GM18502 (cell line): ENCODE measurements around the gene TRIM40.
A peak's percentile ranks its signal among the peaks of the same experiment; 100 is the strongest.
"Not testable (repeated sequence)": the region's sequence is repeated elsewhere in the genome, so short reads cannot be mapped to it uniquely, and the experiment has no call there.

ENCODE experiments used
- ATAC-seq: cut with Tn5 transposase; IDR thresholded peaks from one replicate; pipeline ENCODE4 v1.9.1; 2021; ENCODE audit warnings: mild to moderate bottlenecking; ENCODE audit not compliant: unreplicated experiment, poor library complexity

The TRIM40 gene

DNA sequence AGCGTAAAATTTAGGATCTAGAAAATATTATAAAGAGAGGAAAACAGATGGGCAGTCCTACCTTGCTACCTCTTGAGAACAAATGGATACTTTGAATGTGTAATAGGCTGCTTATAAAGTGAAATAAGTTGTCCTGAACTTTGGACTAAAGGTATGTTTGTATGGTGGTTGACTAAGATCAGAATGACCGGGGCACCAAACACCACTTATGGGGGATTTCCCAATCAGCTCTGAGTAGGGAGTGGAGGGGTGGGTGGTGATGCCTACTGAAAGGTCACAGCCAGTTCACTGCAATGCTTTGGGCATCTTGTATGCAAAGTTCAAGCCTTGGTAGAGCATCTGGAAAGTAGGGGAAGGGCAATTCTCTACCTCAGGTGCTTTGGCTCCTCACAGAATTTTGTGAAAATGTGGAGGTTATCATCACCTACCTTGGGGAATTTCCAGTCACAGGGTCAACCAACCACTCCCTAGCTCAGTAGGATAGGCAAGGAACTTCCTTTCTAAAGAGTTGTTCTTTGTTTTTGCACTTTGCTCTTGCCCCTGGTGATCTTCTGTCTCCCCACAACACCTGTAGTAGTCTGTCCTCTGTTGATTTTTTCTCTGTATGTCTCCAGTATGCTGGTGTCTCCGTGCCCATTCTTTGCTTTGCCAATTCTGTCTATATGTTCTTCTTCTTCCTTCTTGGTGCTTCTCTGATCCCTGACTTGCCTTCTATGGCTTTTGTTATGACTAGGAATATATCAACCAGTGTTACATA is 22.8 kb upstream of the TRIM40 start, which contains the start of gene TRIM31:
TRIM31 (minus strand) TSS at position 88 of the 757 bp plus-strand sequence. CDS start 285 bp downstream, outside the sequence.
- no peak for ATAC-seq

DNA sequence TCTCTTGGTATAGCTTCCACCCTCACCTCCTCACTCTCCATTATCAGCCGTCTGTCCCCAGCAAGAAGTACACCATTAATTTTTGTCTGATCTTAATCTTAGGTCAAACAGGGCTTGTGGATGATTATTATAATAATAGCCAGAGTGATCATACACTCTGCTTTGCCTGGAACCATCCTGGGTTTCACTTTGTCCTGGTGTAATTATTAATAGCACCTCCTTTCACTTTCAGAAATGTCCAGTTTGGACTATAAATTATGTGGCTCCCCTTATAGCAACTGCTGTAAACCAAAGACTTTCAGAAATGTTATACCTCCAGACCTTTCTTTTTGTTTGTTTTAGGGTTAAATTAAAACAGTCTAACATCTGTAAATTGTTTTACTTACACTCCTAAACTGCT is 22.1 kb upstream of the TRIM40 start:
- no peak for ATAC-seq

DNA sequence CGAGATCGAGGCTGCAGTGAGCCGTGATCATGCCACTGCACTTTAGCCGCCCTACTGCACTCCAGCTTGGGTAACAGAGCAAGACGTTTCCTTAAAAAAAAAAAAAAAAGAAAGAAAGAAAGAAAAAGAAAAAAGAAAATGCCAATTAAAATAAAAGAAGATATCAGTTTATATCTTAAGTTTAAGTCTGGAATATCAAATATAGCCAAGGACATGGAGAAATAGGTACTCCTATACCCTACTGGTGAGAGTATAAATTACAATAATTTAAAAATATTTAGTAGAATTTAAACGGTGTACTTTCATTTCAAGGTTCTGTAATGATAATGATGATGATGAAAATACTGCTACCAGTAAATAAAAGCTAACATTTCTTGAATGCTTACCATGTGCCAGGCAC is 19.2 kb upstream of the TRIM40 start:
- ATAC-seq = no peak

DNA sequence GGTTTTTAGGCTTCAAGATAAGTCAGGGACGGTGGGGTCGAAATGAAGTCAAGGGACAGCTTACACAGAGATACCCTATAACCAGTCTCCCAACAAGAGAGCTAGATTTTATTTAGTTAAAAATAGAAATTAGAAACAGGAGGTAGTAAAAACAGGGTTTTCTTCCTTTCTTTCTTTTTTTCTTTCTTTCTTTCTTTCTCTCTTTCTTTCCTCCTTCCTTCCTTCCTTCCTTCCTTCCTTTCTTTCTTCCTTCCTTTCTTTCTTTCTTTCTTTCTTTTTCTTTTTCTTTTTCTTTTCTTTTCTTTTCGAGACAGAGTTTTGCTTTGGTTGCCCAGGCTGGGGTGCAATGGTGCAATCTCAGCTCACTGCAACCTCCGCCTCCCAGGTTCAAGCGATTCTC is 17.2 kb upstream of the TRIM40 start:
- ATAC-seq = not testable (repeated sequence)

DNA sequence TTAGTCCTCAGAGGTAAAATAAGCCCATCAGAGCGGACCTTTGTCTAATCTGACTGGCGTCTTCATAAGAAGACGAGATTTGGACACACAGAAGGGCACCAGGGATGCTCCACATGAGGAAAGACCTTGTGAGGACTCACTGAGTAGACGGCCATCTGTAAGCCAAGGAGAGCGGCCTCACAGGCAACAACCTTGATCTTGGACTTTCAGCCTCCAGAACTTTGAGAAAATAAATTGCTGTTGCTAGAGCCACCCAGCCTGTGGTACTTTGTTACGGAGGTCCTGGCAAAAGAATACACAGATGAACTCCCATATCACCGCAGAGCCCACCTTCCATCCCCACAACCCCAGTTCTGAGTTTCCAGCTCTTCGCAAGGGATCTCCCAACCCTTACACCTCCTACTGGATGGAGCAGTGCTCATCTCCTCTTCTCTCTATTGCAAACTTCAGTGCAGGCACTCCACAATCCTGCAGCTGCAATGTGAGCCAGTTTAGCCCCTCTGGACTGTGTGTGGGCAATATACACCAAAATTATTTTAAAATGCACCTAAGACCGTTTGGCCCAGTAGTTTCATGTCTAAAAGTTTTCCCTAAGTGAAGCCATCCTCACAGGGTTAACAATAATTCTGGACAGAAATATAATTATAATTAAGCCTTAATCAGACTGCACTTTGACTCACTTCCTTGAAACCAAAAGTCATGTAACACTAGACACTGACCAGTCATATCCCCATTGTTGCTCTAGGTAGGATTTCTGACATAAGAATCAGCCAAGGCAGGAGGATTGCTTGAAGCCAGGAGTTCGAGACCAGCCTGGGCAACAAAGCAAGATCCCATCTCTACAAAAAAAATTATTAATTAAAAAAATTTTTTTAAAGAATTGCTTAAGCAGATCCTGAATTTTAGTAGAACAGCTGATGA is 14.2 kb upstream of the TRIM40 start:
- no peak for ATAC-seq

DNA sequence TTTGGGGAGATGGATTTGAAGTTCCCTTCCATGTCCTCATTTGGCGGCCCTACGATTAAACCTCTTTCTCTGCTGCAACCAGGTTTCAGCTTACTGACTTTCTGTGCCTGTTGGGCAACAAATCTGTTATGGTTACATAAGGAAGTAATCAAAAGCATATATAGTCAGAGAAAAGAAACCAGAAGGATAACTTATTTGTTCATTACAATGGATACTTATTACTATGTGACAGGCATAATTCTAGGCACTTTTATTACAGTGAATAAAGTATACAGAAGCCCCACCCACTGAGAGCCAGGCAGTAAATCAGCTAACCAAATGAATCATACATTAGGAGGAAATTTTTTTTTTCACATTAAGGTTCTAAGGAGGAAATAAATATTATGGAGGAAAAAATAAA is 13.4 kb upstream of the TRIM40 start:
- ATAC-seq = no peak

DNA sequence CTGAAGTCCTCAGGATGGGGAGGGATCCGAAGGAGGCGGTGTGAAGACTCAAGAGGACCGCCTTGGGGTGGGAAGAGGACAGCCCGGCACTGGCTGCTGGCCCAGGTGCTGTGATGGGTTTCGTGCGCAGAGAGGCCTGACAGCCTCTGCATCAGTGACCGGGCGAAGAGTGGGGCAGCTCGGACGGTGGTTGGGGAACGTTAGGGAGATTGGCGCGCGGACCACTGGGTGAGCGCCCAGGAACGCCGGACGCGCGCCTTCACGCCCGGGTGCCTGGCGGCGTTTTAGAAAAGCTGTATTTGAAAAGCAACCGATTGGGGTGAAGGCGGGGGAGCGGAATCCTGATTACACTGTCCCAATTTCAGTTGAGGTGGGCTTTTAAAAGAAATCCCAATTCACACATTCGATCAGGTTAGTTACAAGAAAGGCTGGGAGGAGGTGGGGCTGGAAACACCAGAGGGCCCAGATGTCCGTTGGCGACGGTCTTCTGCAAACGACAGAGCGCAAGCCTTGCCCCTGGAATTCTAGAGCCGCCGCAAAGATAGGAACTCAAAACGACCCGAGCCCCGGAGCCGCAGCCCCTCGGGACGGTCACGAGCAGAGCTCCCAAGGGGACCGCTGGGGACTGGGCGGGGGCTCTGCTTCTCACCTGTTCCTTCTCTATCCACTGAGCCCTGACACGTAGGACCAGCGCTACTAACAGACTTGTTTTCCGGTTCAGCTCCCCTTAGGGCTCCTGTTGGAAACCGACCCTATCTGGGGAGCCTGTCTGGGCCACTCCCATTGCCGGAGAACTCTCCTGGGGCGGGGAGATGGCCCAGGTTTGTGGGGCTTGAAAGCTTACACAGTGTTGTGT is 8.5 kb upstream of the TRIM40 start:
- no peak for ATAC-seq

DNA sequence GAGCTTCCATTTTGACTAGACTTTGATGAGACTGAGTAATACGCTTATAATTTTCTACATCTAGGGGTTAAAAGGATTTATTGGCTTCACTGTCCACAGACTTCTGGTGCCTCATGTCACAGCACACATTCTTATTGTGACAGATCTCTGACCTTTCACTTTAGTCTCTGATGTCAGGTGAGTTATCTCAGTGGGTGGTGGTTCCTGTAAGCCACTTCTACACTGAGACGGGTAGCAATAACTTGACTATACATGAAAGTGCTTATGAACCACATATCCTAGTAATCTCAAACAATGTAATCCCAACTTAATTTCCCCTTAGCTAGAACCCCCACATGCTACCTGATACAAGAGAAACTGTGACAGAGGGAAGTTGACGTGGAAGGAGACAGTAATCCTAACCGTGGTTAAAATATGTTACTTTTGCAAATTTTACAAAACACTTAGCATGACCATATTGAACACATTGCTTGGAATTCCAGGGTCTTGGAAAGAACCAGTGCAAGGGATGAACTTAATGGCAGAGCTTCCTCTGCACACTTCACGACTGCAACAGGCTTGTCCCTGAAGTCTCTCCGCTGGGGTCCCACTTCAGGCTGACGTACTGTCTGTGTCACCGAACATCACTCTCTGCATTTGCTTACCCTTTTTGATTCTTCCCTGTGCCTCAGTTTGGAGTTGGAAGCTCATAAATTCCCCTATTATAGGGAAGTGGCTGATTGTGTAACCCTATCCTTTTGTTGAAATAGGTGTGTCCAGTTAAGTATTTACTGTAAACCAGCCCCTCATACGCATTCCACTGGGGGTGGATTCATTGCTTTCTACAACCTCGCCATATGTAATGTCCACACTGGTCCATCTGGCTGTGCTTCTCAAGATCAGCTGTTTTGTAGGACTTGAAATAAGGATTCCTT is 6.4 kb upstream of the TRIM40 start:
- ATAC-seq = no peak

DNA sequence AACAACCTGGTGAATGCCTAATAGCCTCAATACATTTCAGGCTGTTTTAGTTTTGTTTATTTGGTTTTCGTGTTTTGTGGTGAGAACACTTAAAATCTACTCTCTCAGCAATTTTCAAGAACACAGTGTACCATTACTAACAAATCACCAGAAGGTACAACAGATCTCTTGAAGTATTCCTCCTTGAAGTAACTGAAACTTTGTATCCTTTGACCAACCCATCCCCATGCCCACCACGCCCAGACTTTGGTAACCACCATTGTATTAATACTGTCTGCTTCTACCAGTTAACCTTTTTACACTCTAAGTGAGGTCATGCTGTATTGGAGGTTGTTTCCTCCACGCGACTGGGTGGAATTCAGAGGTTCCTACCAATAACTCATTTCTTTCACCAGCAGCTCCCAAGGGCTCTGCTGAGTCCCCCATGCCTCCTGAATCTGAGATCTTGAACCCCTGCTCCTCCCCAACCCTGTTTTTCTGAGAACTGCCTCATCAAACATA is 5.7 kb upstream of the TRIM40 start:
- no peak for ATAC-seq

DNA sequence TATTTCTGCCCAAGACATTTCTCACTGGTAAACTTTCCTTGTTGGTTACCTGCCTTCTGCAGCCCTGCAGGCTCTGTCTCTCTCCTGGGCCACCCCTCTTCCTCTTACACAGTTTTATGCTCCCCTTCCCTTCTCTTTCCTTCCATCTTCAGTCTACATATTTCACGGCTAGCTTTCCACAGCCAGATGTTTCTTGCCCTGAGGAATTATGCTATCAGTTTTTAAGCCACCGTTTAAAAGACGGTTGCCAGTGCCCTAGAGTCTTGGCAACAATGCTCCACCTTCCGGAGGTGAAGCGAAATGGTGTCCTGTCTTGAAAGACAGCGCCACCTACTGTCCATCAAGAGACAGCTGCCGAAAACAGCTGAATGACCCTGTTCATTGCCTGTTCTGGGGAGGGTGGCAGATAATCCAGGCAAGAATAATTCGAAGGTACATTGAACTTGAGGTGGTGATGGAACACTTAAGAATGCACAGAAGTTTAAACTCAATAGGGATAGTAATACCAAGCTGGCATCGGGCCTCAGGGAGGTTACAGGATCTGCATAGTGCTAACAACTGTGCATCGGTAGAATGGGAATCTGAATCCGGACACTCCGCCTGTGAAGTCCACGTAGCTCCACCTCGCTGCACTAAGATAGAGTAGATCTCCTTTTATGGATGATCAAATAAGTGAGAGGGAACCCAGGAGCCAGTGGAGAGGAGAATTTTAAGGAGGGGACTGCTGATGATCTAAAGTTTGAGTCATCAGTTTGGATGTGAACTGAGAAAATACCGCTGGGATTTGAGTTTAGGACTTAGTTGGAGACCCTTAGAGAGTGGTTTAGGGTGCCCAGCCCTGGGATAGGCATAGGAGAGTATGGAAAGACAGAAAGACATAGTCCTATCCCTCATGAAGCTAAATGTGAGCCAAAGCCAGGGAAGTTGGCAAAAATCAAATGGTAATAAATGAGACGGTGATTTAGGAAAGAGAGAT is 4.8 kb upstream of the TRIM40 start:
- ATAC-seq = peak; percentile 60

DNA sequence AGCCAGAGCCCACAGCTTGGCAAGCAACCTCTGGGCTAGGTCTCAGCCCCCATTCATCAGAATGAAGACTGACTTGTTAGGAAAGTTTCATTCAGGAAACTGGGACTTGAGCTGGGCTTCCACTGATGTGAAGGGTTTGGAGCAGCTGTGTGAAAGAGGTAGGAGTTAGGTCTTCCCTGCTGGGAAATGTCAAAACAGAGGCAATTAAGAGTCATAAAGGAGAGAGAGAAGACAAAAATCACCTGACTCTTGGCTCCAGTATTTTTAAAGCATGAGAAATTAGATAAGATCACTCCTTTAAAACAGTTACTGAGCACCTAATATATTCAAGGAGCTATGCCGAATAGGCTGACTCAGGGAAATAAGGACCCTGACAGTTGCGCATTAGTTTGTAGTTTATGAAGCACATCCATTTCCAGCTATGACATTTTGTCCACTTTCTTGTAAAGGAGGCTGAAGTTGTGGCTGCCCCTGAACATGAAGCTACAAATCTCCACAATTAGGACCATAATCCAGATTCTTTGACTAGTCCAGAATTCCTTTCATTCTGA is 3.9 kb upstream of the TRIM40 start:
- no peak for ATAC-seq

DNA sequence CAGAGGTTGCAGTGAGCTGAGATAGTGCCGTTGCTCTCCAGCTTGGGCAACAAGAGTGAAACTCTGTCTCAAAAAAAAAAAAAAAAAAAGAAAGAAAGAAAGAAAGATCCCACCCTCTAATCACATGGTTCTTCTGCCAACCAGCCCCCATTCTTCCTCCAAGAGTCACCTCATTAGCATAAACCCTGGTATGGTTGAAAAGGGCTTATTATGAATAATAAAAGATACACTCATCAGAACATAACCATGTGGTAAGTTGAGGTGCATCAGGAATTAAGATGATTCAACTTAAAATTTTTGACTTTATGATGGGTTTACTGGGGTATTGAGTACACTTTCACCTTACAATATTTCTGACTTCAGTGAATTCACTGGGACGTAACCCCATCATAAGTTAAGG is 793 bp upstream of the TRIM40 start:
- no peak for ATAC-seq

DNA sequence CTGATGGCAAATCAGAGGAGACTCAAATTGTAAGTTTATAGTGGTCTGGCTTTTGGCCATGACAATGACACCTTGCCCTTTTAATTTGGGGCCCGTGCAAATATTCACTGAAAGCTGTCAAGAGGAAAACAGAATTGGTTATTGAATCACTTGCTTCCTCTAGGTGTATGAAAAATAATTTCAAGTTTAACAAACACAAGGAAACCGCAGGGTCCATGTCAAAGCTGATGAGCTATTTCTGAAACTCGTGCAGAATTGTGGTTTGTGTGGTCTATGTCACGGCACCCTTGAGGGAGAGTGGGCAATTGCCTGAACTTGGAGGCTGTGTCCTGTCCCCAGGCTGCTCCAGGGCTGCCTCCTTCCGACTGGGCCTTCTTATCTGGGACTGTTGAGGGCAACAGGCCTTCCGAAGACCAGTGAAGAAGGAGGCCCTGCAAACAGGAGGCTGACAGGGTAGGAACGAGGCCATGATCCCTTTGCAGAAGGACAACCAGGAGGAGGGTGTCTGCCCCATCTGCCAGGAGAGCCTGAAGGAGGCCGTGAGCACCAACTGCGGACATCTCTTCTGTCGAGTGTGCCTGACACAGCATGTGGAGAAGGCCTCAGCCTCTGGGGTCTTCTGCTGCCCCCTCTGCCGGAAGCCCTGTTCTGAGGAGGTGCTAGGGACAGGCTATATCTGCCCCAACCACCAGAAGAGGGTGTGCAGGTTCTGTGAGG is 788 bp downstream of the TRIM40 start:
- ATAC-seq = no peak

DNA sequence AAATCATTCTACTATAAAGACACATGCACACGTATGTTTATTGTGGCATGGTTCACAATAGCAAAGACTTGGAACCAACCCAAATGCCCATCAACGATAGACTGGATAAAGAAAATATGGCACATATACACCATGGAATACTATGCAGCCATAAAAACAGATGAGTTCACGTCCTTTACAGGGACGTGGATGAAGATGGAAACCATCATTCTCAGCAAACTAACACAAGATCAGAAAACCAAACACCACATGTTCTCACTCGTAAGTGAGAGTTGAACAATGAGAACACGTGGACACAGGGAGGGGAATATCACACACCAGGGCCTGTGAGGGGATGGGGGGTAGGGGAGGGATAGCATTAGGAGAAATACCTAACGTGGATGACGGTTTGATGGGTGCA is 4.3 kb downstream of the TRIM40 start:
- not testable (repeated sequence) for ATAC-seq

DNA sequence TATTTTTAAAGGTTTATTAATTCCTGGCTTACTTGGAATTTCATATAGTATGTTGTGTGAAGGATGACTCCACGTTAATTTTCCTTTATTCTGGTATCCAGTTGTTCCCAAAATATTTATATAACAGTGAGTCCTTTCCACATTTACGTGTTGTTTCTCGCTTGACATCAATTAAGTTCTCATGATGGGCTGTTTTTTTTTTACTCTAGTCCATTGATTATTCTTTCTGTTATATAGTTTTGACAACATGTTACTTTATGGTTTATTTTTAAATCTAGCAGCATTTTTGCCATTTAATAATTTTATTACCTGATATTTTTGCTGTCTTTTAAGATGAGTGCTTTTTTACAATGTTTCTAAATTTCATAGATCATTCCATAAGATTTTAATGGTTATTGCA is 6.7 kb downstream of the TRIM40 start:
- ATAC-seq = no peak

DNA sequence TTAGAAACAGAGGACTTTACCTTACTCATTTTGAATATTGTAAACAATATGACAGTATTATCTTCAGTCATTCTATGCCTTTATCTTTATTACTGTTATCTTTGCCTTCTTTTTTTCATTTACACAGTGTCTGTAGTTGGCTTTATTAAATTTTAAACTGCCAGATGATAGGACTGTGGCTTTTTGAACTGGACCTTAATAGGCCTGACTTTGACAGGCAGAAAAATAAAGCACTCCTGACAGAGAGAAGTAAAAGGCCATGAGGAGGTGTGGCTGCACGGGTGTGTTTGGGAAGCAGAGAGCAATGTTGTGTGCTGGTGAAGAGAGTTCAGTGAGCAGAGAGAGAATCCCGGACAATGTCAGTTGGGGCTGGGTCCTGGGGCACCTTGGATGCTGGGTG is 7.8 kb downstream of the TRIM40 start:
- ATAC-seq = no peak

DNA sequence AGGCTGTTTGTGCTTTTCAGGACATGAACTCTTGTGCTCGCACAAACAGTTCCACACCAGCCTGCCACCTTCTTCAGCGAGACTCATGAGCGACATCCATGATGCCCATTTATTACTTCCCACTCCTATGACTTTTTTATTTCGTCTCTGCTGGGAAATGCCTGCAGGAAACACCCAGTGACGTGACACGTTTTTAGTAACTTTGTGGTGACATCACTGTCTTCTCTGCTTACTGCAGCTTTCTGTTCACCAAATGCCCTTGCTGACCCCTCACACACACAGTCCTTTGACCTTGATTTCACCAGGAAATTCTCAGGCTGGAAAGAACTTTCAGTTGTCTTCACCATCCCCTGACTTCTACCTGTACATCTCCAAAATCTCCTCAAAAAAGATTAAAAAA is 8.9 kb downstream of the TRIM40 start:
- ATAC-seq = no peak
